ENCODE data around the gene EXOG.

Gene EXOG

DNA sequence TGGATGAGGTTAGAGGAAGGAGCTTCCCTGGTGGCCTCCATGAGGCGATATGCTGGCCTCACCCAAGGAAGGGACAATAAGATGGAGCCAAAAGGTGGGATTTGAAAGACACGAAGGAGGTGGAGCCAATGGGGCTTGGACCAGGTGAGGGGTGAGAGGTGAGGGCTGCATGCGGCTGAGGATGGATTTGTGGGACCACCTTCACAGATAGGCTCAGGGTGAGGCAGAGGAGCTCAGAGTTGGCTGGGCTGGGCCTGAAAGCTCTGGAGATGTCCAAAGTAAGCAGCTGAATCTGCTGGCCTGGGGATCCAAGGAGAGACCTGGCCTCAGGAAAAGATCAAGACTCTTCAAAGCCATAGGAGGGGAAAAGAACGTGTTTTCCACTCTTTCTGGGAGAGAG is 49.8 kb downstream of the EXOG start:
- no peak for DNase-seq (ENCODE audit: low read depth, low spot score)

- no peak for DNase-seq (ENCODE audit: low read depth, low spot score)
Measured at GRCh38 chr3:38548154-38548931, 52.2 kb downstream of the EXOG start.

- no peak for DNase-seq (ENCODE audit: low read depth, low spot score)
Measured at GRCh38 chr3:38549082-38549481, 52.9 kb downstream of the EXOG start.

DNA sequence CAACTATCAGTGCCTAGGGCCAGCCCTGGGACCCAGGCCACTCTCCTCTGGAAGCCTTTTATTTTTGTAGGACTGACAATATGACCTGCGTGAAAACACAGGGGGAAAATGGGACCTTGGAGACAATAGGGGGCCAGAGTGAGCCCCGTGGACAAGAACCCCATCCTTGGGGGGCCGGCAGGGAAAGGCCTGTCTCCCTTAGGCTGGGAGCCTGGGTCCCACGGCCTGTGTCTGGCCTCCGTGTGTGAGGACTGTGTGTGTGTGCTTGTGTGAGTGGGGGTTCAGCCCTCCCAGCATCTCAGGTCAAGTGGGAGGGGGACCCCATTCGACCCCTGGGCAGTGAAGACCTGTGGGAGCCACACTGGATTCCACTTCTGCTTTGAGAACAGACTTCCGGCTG is 53.3 kb downstream of the EXOG start:
- no peak for DNase-seq (ENCODE audit: low read depth, low spot score)

- DNase-seq (ENCODE audit: low read depth, low spot score) = no peak
Measured at GRCh38 chr3:38549957-38550840, 54.1 kb downstream of the EXOG start.

DNA sequence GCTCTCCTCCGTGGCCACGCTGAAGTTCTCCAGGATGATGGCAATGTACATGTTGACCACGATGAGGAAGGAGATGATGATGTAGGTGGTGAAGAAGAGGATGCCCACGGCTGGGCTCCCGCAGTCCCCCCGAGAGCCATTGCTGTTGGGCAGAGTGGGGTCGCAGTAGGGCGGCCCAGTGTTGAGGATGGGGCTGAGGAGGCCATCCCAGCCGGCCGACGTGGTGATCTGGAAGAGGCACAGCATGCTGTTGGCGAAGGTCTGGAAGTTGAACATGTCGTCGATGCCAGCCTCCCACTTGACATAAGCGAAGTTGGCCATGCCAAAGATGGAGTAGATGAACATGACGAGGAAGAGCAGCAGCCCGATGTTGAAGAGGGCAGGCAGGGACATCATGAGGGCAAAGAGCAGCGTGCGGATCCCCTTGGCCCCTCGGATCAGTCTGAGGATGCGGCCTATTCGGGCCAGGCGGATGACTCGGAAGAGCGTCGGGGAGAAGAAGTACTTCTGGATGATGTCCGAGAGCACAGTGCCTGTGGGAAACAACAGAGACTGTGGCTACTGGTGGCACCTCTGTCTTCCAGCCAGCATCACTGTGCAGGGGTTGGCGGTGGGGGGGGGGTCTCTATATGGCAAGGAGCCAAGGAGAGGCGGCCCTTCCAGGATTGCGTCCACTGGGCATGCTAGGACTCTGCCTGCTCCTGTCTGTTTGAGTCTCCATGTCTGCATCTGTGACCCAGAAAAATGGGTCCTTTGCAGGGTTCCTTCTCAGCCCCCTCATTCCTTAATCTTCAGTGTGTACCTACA is 55.1 kb downstream of the EXOG start:
- DNase-seq (ENCODE audit: low read depth, low spot score) = no peak

DNA sequence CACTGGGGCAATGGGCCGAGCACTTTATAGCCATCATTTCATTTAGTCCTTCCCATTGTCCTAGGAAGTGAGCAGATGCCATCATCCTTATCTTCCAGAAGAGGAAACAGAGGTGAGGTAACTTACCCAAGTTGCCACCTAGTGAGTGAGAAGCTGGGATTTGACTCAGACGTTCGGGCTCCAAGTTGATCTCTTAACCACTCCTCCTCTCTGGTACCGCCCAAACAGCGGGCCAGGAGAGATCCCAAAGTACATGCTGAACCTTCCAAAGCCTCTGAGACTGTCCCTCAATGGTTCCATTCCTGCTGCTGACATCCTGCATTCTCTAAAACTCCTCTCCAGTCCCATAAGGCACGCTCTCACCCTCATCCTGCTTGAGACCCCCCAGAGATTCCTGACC is 56.2 kb downstream of the EXOG start:
- no peak for DNase-seq (ENCODE audit: low read depth, low spot score)

GRCh38 chr3:38553071-38553470 is 56.9 kb downstream of the EXOG start:
- DNase-seq (ENCODE audit: low read depth, low spot score) = no peak

DNA sequence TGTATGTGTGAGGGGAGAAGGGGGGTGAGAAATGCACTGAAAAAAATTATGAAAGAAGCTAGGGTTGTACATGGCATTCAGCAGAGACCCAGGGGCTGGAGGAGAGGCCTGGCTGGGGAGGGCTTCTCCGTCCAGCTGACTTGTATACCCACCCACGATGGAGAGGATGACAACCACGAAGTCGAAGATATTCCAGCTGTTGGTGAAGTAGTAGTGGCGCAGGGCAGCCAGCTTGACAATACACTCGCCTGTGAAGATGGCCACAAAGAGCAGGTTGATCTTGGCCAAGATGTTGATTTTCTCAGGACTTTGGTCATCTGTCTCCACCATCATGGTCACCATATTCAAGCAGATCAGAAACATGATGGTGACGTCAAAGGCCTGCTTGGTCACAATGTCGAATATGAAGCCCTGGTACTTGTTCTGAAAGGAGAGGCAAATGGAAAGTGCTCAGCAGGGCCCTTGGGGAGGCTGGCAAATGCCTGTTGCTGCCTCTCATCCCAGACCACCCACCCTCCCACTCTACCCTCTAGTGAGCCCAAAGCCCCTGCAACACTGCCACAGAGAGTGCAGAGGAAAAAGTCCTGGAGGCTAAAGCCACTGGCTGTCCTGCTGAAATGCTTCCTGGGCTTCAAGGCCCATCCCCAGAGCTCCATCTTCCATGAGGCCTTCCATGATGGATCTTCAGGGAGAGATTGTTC is 58.1 kb downstream of the EXOG start:
- no peak for DNase-seq (ENCODE audit: low read depth, low spot score)

DNA sequence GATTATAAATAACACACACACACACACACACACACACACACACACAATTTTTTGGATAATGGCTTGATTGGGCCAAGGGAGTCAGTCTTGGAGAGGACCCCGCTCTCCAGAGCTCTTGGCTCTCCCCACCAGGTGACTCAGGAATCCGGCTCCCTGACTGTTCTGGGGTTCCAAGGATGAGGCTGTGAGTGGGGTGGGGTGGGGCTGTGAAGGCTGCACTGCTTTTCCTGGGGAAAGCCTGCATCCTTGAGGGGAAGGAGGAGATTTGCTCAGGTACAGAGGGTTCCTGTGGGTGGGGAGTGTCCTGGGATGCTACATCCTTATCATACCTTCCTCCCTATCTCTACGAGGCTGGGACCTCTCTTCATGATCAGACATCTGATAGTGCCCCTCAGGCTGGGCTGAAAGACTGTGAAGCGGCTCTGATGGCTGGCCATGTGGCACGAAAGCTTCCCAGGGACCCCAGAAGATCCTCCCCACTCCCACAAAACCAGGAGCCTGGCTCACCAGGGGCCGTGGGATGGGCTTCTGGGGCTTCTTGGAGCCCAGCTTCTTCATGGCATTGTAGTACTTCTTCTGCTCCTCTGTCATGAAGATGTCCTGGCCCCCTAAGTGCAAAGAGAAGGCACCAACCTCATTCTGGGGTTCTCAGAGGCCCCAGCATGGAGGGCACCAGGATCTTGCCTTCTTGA is 59.2 kb downstream of the EXOG start:
- no peak for DNase-seq (ENCODE audit: low read depth, low spot score)

GRCh38 chr3:38555926-38556325 is 59.8 kb downstream of the EXOG start:
- DNase-seq (ENCODE audit: low read depth, low spot score) = no peak

DNA sequence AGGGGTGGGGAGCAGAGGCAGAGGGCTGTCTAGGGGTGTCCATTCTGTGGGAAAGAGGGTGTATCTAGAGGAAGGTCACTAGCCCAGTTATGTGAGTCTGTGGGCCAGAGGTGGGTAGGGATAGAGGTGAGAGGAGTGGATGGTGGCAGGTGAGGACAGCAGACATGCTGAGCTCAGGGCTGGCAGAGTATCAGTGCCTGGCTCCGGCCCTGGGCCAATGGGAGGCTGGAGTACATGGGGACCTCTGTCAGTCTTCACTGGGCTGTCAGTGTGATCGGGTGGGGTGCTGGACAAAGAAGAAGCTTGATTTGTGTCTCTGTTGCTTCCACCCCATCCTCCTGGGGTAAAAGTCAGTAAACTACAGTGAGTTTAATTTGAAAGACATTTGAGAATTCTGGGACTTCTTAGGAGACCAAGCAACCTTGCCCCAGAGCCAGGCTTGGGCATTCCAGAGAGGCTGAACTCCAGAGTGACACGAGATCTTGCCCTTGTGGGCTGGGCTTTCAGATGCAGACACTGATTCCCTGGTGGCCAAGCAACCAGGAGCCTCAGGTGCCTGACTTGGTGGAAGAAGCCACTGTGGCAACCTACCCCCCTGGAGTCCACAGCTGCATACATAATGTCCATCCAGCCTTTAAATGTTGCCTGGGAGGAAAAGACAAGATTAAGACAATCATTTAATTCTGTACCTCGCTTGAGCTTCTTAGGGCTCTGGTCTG is 60.7 kb downstream of the EXOG start:
- DNase-seq (ENCODE audit: low read depth, low spot score) = no peak

GRCh38 chr3:38558864-38559263 is 62.7 kb downstream of the EXOG start:
- no peak for DNase-seq (ENCODE audit: low read depth, low spot score)

- DNase-seq (ENCODE audit: low read depth, low spot score) = no peak
Measured at GRCh38 chr3:38560284-38560683, 64.1 kb downstream of the EXOG start.

DNA sequence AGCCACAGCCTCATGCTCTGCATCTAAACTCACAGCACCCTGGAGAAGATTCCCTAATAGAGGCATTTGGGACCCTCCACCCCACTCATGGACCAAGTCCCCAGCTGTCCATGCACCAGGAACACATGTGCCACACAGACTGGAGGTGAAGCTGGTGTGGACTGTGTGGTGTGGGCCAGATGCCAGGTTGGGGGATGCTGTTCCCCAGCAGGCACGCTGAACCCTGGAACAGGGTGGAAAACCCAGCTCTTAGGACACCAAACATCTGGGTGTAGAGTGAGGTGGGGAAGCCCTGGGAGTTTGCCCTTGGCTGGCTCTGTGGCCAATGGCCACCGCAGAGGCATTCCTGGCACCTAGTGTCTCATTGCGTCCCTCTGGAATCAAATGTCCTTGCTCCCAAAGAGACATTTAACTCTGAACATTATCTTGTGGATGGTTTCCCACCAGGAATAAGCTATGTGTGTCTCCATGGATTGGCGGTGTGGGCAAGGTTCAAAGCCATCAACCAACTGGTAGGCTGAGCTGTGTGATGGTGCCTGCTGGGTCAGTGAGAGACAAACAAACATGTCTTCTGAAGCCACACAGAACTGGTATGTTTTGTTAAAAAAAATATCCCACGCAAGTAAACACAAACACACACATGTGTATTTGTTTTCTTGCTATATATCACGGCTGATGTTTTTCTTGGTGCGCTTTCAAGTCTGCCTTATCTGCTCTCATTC is 65.0 kb downstream of the EXOG start:
- no peak for DNase-seq (ENCODE audit: low read depth, low spot score)

GRCh38 chr3:38561746-38562466 is 65.8 kb downstream of the EXOG start:
- DNase-seq (ENCODE audit: low read depth, low spot score) = no peak

DNA sequence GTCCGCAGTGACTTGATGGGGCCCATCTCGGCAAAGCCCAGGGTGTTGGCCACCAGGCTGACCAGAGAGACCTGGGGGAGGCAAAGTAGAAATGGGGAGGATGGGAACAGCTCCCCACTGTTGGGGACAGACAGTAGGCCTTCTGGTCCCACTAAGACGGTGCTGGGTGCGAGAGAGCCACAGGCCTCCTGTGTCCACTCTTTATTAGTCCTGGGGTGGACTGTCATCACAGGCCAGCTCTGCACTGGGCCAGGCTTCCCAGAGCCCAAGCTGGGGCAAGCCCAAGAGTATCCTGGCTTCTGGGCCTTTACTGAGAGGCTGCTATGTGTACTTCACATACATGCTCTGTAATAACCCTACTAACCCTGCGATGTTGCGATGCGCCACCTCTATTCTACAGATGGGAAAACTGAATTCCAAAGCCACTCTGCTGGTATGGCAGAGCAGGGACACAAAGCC is 66.4 kb downstream of the EXOG start:
- DNase-seq (ENCODE audit: low read depth, low spot score) = no peak

GRCh38 chr3:38563070-38563885 is 67.1 kb downstream of the EXOG start:
- DNase-seq (ENCODE audit: low read depth, low spot score) = no peak
